GM20000 (cell line): ENCODE data around the gene SBF2.

ENCODE experiments used
- DNase-seq: peaks from one replicate; pipeline ENCODE4 v3.0.0; 2012; ENCODE audit warnings: low spot score
- TF ChIP-seq, protein P1 (sequence below): IDR thresholded peaks from 2 replicates; pipeline ENCODE4 v1.5.1; 2012; ENCODE audit warnings: mild to moderate bottlenecking, control low read depth; ENCODE audit errors: extremely low read depth, missing control alignments

The SBF2 gene

DNA sequence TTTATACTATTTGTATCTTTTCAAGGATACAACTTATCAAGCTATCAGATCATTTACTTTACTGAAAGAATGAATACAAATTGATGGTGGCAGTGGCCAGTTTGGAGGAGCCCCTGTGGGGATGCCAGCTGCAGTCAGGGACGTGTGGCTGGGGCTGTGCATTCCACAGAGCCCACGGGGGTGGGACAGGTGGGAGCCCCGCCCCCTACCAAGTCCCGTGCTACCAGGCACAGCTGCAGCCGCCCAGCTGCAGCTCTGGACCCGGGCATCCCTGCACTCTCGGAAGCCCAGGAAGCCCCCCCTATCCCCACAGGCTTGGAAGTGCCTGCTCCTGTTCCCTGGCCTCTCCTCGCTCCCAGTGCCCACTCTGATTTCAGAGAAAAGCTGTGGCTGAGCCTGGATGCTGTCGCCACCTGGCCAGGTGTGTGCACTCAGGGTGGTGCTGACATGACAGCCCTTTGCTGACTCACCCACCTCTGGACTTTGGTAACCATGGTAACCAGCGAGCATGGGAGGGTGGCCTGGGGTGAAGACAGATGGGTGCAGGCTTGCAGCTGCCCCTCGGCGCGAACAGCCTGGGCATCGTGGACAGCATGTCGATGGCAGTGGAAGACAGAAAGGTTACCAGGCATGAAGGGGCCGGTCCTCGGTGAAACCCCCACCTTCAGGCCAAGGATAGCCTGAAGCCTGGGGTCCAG lies 138.1 kb downstream of the SBF2 start:
- no peak for DNase-seq
- TF ChIP-seq, protein P1, sequence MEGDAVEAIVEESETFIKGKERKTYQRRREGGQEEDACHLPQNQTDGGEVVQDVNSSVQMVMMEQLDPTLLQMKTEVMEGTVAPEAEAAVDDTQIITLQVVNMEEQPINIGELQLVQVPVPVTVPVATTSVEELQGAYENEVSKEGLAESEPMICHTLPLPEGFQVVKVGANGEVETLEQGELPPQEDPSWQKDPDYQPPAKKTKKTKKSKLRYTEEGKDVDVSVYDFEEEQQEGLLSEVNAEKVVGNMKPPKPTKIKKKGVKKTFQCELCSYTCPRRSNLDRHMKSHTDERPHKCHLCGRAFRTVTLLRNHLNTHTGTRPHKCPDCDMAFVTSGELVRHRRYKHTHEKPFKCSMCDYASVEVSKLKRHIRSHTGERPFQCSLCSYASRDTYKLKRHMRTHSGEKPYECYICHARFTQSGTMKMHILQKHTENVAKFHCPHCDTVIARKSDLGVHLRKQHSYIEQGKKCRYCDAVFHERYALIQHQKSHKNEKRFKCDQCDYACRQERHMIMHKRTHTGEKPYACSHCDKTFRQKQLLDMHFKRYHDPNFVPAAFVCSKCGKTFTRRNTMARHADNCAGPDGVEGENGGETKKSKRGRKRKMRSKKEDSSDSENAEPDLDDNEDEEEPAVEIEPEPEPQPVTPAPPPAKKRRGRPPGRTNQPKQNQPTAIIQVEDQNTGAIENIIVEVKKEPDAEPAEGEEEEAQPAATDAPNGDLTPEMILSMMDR, result no peak

DNA sequence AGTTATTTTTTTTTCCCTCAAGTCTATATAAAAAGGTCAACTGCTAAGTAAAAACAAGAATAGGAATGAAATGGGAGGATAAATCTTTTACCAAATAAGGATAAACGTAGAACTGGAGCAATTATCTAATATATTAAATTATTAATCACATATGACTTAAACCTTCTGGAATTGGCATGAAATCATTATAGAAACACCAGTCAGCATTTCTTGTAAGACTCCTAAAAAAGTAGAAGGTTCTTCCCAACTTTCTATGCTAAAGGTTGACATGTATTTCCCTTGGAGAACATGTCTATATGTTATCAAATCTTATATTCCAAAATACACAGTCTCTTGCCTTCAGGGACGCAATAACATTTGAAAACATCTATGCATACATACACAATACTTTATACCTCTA lies 143.2 kb downstream of the SBF2 start:
- DNase-seq, result no peak
- TF ChIP-seq, protein P1, result no peak

DNA sequence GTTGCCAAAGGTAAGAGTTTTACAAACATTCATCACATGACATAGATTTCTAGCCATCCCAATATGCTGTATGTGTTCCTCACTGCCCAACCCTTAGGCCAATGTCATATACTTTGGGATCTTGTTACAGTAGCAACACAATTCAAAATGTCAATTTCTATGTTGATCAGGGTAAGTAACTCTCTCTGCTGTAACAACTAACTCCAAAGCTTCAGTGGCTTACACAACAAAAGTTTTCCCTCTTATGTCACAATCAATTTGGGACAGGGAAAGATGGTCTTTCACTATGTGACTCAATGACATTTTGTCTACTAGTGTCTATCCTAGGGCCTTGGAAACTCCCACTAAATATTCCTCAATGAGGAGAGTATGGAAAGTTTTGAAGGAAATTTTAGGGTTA lies 144.5 kb downstream of the SBF2 start:
- no peak for DNase-seq
- TF ChIP-seq, protein P1, result no peak

DNA sequence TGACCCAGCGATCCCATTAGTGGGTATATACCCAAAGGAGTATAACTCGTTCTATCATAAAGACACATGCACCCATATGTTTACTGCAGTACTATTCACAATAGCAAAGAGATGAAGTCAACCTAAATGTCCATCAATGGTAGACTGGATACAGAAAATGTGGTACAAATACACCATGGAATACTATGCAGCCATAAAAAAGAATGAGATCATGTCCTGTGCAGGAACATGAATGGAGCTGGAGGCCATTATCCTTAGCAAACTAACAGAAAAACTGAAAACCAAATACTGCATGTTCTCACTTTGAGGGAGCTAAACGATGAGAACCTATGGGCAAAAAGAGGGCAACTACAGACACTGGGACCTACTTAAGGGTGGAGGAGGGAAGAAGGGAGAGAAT lies 146.8 kb downstream of the SBF2 start:
- TF ChIP-seq, protein P1, result no peak
- no peak for DNase-seq

DNA sequence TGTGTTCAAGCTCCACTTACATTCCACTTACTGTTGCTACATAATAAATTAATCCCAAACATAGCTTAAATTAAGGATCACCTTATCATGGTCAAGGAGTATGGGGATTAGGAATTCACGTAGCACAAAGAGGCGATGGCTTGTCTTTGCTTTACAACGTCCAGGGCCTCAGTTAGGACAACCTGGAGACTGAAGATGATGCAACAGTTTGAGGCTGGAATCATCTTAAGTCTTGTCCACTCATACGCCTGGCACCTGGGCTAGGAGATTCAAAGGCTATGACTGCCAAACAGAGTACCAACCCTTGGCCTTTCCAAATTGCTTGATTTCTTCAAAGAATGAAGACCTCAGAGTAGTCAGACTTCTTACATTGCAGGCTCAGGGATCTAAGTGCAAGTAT lies 149.1 kb downstream of the SBF2 start:
- TF ChIP-seq, protein P1, result no peak
- DNase-seq, result no peak

DNA sequence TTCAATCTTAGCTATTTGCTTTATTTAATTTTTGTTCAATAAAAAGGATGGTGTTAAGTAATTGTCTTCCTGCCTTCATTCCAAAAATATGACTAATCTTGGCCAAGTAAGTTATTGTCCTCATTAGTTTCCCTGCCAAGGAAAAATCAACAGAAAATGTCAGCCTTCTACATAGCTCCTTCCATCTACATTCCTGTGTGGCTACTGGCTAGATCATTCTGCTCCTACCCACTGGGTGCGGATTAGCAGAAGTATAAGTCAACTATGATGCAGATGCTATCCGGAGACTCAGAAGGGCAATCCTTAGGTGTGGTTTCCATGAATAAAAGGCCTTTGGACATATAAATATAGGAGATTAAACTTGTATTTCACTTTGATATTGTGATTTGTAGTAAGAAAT lies 154.4 kb downstream of the SBF2 start:
- no peak for DNase-seq
- TF ChIP-seq, protein P1, result no peak

DNA sequence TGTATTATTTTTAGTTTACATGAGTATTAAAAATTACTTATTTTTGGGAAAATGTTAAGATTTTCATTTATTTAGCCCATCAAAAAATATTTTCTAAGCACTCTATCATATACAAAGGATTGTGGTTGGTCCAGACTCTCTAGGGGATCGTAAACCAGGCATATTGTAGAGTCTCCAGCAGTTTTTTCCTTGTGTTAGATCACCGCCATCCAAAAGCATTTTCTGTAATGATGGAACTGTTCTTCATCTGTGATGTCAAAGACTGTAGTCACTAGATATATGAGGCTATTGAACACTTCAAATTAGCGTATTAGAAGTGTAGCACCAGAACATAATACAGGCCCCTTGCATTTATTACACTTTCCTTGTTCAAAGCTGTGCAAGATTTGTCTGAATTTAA lies 154.9 kb downstream of the SBF2 start:
- no peak for DNase-seq
- TF ChIP-seq, protein P1, result no peak
